ENCODE results near the gene RNF213.

RNF213 gene

GRCh38 chr17:80414508-80414802, 153.8 kb downstream of the RNF213 start:
- DNase-seq, result peak; percentile 22
- in situ Hi-C loops (cut with HindIII; ENCODE audit: low pct_ligation_motif_present, low pct_unique_long_range_greater_than_20kb, low sequenced_read_pairs), result no loop called here

GRCh38 chr17:80414803-80415625, 154.4 kb downstream of the RNF213 start, which contains the start of gene ENDOV:
TSS of gene ENDOV (plus strand) at chr17:80415167. CDS start at chr17:80415195, 28 bp downstream.
- peak; percentile 93 for DNase-seq
- in situ Hi-C loops (cut with HindIII; ENCODE audit: low pct_ligation_motif_present, low pct_unique_long_range_greater_than_20kb, low sequenced_read_pairs), result no loop called here

GRCh38 chr17:80415626-80416137, 155.0 kb downstream of the RNF213 start:
- no peak for DNase-seq
- in situ Hi-C loops (cut with HindIII; ENCODE audit: low pct_ligation_motif_present, low pct_unique_long_range_greater_than_20kb, low sequenced_read_pairs), result no loop called here

DNA sequence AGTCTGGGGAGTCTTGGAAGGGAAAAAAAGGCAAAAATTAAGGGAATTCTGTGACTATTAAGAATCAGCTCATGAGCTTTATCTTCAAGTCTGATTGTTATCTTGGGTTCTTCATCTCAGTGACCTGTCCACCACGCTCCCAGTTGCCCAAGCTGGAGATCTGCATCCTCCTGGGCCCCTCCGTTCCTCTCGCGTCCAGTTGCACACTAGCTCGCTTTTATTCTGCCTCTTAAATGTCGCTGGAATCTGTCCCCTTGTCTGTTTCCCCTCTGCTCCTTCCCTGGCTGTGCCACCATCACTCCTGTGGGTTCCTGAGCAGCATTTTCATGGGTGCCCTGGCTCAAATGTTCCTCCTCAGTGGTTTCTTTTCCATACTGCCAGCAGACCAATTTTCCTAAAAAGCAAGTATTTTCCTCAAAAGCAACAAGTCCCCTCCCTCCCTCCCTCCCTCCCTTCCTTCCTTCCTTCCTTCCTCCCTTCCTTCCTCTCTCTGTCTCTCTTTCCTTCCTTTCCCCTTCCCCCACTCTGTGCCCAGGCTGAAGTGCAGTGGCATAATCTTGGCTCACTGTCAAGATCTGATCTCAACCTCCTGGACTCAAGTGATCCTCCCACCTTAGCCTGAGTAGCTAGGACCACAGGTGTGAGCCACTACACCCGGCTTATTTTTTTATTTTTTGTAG, 155.7 kb downstream of the RNF213 start:
- in situ Hi-C loops (cut with HindIII; ENCODE audit: low pct_ligation_motif_present, low pct_unique_long_range_greater_than_20kb, low sequenced_read_pairs), result no loop called here
- no peak for DNase-seq

DNA sequence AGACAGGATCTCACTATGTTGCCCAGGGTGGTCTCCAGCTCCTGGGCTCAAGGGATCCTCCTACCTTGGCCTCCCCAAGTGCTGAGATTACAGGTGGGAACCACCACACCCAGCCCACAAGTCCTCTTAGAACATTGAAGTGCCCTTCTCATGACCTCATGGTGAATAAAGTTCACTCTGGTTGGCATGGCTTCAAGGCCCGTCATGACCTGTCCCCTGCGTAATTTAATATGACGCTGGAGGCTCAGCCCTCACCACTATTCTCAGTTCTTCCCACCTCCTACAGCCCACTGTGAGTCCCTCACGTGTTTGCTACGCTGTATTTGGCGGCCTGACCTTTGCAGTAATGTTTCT, 156.3 kb downstream of the RNF213 start:
- in situ Hi-C loops (cut with HindIII; ENCODE audit: low pct_ligation_motif_present, low pct_unique_long_range_greater_than_20kb, low sequenced_read_pairs), result no loop called here

DNA sequence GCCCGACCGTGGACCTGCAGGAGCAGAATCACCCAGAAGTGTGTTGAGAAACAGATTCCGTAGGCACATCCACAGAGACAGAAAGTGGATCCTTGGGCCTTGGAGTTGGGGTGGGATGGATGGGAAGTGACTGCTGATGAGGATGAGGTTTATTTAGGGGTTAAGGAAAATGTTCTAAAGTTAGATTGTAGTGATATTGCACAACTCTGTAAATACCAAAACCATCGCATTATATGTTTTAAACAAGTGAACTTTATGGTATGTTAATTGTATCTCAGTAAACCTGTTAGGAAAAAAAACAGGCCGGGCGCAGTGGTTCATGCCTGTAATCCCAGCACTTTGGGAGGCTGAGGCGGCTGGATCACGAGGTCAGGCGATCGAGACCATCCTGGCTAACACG, 157.9 kb downstream of the RNF213 start:
- no peak for DNase-seq
- in situ Hi-C loops (cut with HindIII; ENCODE audit: low pct_ligation_motif_present, low pct_unique_long_range_greater_than_20kb, low sequenced_read_pairs), result no loop called here

More for the DNA sequence above, 156.3 kb downstream of the RNF213 start:
- no peak for DNase-seq

DNA sequence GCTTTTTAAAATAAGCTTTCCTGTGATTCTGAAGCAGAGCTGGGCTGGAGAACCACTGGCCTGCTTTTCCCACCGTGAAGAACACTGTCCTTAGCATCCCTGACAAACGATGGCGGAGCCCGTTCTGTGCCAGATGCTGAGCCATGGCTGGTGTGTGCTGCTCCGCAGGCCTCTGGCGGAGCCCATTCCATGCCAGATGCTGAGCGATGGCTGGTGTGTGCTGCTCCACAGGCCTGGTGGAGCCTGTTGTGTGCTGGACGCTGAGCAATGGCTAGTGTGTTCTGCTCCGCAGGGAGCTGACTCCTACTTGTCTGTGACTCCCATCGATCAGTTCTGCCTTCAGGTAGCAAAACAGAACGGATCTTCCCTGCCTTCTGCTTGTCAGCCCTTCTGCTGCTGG, 158.6 kb downstream of the RNF213 start:
- in situ Hi-C loops (cut with HindIII; ENCODE audit: low pct_ligation_motif_present, low pct_unique_long_range_greater_than_20kb, low sequenced_read_pairs), result no loop called here
- no peak for DNase-seq

DNA sequence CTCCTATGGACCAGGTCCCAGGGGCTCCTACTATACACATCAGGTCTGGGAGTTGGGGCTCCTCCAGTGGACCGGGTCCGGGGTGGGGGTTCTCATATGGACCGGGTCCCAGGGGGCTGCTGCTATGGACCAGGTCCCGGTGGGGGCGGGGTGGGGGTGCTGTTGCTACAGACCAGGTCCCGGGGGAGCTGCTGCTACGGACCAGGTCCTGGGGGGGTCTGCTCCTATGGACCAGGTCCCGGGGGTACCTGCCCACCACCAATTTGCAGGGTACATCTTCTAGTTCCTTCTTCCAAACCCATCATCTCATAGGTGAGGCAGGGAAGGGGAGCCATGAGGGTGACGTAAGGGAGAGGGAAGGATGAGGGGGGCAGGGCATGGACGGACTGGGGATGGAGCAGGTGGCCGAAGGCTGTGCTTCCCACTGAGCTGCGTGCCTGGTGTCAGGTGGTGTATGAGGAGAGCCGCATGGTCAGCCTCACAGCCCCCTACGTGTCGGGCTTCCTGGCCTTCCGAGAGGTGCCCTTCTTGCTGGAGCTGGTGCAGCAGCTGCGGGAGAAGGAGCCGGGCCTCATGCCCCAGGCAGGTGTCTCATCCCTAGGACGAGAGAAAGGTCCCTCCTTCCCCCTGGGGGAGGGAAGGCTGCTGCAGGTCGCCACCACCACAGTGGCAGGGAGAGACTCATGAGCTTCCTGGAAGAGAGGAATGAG, 160.9 kb downstream of the RNF213 start:
- DNase-seq, result no peak
- in situ Hi-C loops (cut with HindIII; ENCODE audit: low pct_ligation_motif_present, low pct_unique_long_range_greater_than_20kb, low sequenced_read_pairs), result no loop called here

GRCh38 chr17:80422276-80422675, 161.6 kb downstream of the RNF213 start:
- no peak for DNase-seq
- in situ Hi-C loops (cut with HindIII; ENCODE audit: low pct_ligation_motif_present, low pct_unique_long_range_greater_than_20kb, low sequenced_read_pairs), result no loop called here

DNA sequence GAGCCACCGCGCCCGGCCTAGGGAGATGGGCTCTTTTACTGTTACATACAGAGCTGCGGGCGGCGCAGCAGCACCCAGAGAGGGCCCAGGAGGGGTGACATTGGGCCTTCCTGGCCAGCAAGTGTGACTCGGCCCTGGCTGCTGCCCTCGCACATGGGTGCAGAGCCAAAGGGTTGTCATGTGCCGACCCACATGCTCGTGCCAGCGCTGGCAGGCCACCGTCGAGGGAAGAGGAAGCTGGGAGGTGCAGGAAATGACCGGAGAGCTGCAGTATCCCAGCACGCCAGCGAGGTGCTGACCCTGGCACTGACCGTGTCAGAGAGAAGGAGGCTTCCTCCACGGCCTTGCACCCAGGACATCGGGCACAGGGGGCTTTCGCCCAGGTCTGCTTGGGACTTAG, 162.3 kb downstream of the RNF213 start:
- DNase-seq, result no peak
- in situ Hi-C loops (cut with HindIII; ENCODE audit: low pct_ligation_motif_present, low pct_unique_long_range_greater_than_20kb, low sequenced_read_pairs), result no loop called here

DNA sequence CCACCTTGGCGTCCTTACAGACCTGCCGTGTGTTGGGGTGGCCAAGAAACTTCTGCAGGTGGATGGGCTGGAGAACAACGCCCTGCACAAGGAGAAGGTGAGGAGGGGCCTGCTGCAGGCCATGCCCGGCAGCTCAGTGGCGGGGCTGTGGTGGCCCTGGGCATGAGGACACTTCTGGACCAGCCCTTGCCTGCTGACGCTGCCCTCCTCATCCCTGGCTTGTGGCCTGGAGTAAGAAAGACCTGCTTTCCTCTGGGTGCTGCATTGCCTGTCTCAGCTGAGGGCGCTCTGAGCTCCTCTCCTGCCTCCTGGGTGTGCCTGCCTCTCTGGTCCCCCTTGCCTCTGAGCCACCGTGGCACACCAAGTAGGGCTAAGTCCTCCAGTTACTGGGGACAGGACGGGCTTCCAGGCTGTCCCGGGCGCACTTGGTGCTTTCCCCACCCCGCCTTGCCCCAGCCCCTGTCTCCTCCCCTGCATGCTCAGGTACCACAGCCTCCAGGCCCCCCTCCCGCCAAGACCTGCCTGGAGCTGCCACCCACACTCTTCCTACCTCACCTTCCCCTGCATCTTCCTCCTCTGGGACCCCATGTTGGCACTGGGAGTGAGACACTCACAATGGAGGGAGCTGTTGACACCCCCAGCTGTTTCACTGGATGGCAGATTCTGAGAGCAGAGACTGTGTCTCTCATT, 163.0 kb downstream of the RNF213 start:
- no peak for DNase-seq
- in situ Hi-C loops (cut with HindIII; ENCODE audit: low pct_ligation_motif_present, low pct_unique_long_range_greater_than_20kb, low sequenced_read_pairs), result no loop called here

GRCh38 chr17:80424261-80424660, 163.6 kb downstream of the RNF213 start:
- in situ Hi-C loops (cut with HindIII; ENCODE audit: low pct_ligation_motif_present, low pct_unique_long_range_greater_than_20kb, low sequenced_read_pairs), result no loop called here
- no peak for DNase-seq

DNA sequence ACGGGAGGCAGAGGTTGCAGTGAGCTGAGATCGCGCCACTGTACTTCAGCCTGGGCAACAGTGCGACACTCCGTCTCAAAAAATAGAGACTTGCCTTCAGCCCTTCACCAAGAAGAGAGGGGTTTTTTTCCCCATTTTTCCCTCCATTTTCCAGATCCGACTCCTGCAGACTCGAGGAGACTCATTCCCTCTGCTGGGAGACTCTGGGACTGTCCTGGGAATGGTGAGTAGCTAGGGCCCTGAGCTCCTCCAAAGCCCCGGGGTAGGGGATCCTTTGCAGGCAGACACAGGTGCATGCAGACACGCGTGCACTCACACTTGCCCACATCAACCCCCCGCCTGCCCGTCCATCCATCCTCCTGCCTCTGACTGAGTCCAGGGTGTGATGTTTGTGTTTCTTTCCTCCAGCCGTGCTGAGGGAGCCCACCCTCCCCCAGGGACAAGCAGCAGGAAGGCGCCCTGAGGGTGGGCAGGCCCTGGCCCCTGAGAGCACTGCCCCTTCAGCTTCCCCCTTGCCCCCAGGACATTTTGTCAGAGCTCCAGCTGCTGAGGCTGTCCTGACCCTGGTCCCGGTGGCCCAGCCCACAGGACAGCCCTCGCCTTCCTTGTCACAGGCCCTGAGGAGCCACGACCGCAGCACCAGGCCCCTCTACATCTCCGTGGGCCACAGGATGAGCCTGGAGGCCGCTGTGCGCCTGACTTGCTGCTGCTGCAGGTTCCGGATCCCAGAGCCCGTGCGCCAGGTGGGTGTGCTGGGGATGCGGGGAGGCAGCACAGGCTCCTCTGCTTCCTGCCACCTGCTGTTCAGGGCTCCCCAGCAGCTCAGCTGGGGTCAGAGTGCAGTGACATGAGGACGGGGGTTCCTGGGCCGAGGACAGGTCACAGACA, 164.5 kb downstream of the RNF213 start:
- DNase-seq, result no peak
- in situ Hi-C loops (cut with HindIII; ENCODE audit: low pct_ligation_motif_present, low pct_unique_long_range_greater_than_20kb, low sequenced_read_pairs), result no loop called here

DNA sequence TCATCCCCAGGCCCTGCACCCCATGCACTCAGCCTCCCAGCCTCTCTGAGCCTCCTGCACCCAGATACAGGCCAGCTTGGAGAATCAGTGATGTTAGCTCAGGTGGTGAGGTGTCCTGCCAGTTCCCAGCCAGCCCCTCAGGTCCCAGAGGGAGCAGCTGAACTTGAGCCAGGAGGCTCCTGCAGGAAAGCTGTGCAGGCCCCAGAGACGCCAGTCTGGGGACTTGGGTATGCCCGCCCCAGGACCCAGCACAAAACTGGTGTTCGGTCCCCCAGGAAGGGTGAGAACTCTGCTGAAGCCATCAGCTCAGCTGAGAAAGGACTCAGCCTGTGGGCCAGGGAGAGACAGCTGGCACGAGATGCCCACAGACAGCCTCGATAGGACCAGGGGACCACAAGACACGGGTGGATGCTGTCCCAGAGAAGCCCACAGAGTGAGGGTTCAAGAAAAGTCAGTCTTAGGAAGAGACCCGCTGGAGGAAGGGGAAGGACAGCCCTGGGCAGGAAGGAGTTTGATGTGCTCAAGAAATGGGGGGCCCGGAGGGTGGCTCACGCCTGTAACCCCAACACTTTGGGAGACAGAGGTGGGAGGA, 165.3 kb downstream of the RNF213 start:
- in situ Hi-C loops (cut with HindIII; ENCODE audit: low pct_ligation_motif_present, low pct_unique_long_range_greater_than_20kb, low sequenced_read_pairs), result no loop called here
- no peak for DNase-seq

GRCh38 chr17:80426671-80427326, 166.1 kb downstream of the RNF213 start:
- in situ Hi-C loops (cut with HindIII; ENCODE audit: low pct_ligation_motif_present, low pct_unique_long_range_greater_than_20kb, low sequenced_read_pairs), result no loop called here
- DNase-seq, result peak; percentile 72

DNA sequence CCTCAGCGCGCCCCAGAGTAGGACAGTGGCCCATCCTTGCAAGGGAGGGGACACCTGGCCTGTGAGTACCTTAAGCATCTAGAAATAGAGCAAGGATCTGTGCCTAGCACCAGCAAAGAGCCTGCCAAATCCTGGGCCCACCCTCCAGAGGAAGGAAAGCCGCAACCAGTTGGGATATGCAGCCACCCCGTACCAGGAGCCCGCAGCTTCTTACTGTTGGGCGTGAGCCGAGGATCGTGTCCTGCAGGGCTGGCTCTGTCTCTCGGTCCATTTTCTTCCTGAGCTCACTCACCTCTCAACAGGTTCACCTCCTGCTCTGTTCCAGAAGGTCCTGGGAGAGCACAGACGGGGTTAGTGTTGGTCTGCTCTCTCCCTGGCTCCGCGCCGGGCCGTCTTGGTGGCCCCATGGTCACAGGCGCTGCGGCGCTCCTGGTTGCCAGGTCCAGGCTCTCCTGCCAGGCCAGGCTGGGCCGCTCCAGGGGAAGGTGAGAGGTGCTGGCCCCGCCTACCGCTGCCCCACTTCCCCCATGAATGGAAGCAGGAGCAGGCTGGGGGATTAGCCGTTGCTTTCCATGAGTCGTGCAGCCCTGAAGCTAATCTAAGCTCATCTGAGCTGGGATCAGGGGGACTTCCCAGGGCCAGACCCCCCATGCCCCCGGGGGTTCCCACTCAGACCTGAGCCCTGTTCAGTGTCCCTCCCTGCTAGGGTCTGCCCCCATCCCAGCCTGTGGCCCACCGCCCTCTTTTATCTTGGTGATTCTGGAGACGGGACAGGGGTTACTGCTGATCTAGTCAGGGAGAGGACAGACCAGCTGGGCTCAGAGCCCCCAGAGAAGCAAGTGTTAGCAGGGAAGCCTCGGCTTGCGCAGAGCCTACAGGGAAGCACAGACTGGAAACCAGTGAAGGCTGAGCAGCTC, 167.0 kb downstream of the RNF213 start:
- no peak for DNase-seq
- in situ Hi-C loops (cut with HindIII; ENCODE audit: low pct_ligation_motif_present, low pct_unique_long_range_greater_than_20kb, low sequenced_read_pairs), result no loop called here
